ENCODE results near the gene ZIM2.

Gene ZIM2

DNA sequence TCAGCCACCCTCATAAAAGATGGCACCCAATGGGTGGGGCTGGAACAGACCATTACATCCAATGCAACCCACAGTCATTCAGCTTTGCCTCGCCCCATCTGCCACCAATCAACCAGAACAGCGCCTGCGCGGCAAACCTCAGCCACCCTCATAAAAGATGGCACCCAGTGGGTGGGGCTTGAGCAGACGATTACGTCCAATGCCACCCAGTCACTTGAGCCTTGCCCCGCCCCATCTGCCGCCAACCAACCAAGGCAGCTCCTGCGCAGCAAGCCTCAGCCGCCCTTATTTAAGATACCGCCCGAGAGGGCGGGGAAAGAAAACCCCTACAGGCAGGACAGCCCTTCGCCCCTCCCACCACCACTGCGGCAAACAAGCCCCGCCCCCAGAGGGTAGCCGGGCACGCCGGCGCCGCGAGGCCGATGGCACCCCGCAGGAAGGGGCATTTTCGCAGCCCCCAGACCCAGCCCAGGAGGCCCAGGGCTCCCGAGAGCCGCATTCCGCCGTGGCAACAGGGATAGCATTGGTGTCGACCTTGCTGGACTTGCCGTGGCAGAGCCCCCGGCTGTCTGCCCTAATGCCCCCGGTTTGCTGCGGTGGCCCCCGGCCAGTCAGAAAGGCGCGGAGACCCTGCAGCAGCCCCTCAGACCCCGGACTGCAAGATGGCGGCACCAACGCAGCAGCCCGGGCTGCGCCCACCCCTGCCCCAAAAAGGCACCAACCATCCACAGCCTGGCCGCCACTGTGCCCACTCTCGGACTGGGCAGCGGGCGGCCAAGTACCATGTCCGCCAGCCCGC is 675 bp downstream of the ZIM2 start:
- in situ Hi-C loops (cut with MboI; ENCODE audit: low sequenced_read_pairs): no loop called here

DNA sequence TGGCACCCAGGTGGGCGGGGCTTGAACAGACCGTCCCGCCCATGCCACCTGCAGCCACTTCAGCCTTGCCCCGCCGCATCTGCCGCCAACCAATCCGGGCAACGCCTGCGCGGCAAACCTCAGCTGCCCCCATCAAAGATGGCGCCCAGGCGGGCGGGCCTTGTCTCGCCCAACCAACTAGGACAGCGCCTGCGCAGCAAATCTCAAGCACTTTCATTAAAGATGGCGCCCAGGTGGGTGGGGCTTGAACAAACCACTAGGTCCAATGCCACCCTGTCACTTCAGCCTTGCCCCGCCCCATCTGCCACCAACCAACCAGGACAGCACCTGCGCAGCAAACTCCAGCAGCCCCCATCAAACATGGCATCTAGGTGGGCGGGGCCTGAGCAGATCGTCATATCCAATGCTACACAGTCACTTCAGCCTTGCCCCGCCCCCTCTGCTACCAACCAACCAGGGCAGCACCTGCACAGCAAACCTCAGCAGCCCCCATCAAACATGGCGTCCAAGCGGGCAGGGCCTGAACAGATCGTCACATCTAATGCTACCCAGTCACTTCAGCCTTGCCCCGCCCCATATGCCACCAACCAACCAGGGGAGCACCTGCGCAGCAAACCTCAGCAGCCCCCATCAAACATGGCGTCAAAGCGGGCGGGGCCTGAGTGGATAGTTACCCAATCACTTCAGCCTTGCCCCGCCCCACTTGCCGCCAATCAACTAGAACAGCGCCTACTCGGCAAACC is 1.4 kb downstream of the ZIM2 start:
- in situ Hi-C loops (cut with MboI; ENCODE audit: low sequenced_read_pairs): no loop called here

DNA sequence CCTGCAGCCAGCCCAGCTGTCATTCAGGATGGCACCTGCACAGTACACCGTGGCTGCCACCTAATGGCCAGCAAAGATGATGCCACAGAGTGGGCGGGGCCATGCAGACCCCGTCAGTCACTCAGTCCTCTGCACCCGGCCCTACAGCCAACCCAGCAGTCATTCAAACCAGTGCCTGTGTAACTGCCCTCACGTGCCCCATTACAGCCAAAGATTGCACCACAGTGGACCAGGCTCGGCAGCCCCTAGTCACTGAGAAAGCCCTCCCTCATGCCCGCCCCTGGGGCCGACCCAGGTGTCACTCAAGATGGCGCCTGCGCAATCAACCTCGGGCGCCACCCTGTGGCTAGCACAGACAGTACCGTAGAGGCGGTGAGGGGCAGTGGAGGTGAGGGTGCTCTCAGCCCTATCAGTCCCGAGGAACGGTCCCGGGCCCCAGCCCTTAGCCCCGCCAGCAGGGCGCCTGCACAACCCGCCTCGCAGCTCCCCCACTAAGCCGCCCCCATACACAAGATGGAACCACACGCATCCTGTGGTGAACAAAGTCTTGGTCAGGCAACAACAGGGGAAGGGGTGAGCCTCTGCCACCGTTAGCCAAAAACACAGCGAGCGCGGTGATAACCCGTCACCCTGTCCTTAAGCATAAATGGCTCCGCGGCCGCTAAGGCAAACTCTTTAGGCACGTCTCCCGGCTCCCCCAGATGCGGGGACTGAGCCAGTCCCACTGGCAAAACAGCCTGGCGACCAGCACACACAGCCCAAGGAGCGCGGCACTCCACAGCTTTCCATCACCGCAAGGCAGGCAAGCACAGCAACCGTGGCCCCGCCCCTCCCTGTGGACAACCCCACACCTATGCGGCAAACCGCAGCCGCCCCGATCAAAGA is 2.3 kb downstream of the ZIM2 start:
- in situ Hi-C loops (cut with MboI; ENCODE audit: low sequenced_read_pairs): no loop called here

DNA sequence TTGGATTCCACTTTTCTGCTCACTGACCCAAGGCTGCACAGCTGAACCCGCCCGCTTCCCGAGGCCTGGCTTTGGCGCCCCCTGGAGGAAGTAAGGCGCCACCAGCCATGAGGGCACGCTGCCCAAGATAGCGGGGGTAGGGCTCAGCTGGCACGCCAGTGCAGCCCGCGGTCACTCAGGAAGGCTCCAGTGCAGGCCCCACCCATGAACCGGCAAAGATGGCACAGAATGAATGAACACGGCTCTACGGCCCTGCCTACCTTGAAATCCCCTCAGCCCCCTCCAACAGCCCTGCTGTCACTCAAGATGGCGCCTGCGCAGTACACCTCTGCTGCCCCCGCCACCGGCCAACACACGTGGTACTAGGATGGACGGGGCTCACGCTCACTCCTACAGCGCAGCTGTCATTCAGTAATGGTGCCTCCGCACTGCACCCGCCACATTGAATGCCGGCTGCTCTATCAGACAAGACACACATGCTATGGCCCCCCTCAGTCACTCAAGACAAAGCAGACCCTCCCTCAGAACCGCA is 3.0 kb downstream of the ZIM2 start:
- in situ Hi-C loops (cut with MboI; ENCODE audit: low sequenced_read_pairs): no loop called here

DNA sequence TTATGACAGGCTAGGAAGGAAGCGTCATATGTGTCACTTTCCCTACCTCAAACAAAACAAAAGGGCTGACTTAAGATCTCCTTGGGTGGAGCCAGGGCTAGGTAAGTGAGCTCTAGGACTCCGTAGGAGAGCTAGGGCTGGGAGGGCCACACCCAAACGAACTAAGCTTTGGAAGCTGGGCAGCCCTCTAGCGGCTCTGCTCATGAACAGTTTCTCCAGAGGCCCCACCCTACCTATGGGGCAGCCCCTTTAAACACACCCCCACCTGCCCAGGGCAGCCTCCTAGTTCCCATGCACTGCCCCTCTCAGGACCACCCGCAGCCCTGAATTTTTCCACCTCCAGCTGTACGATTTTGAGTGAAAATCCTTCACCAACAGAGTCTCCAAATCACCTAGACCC is 3.5 kb downstream of the ZIM2 start:
- in situ Hi-C loops (cut with MboI; ENCODE audit: low sequenced_read_pairs): no loop called here

DNA sequence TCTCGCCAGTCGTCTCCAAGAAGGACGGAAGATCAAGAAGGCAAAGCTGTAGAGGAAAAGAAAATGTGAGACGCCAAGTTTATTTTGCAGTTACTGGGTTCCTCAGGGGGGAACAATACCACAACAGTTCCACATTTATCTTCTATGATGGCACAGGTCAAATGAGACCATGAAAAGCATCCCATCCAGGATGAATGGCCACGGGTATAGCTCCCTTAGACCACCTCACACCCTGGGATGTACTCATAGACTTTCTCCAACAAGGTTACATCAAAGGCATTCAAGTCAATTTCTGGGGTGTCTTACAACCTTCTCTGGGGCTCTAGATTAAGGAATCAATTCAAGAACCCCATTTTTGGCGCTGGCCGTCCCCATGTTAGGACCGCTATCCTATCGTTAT is 4.5 kb downstream of the ZIM2 start:
- in situ Hi-C loops (cut with MboI; ENCODE audit: low sequenced_read_pairs): no loop called here

DNA sequence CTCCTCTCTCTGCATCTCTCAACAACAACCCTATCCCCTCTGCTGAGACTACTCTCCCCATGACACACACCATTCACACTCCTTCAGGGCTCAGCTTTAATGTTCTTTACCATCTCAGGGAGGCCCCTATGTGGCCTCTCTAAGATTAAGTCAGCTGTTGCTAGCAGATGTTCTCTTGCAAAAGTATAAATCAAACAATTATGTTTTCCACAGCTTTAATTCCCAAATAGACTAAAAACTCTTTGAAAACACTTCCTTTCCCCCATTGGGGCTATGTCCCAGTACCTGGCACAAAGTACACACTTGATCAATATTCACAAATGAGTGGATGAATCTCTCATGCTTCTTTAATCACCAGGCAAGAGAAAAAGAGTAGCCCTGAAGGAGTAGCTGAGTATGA is 5.1 kb downstream of the ZIM2 start:
- in situ Hi-C loops (cut with MboI; ENCODE audit: low sequenced_read_pairs): no loop called here

DNA sequence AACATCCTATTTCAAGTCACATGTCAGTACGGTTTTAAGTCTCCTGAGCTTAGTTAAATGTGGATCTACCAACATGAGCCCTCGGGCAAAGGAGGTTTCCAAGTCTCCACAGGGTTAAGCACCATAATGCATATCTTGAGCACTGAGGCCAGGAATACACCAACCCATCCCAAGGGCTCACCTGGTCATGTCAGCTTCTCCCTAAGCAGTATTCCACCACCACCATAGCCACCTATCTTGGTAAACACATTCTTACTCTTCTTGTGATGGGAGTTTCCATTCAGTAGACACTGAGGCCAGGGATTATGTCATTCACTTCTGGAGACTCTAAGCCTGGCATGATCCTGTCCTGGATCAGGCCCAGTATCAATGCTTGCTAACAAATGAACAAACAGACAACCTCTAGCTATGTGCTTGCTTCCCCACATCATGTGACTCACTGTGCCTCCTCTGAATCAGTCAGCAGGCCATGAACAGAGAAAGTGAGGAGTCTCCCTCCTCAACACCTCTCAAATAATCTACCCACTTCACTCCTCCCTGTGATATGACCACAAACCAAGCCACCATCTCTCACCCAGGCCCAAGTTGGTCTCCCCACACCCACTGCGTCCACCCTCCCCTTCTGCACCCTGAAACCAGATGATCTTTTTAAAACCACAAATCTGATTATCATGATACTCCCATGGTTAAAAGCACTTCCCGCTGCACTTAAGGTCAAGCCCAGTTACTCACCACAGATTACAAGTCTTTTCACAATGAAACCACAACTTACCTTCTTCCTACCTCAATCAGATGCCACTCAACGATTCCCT is 5.8 kb downstream of the ZIM2 start:
- in situ Hi-C loops (cut with MboI; ENCODE audit: low sequenced_read_pairs): no loop called here

DNA sequence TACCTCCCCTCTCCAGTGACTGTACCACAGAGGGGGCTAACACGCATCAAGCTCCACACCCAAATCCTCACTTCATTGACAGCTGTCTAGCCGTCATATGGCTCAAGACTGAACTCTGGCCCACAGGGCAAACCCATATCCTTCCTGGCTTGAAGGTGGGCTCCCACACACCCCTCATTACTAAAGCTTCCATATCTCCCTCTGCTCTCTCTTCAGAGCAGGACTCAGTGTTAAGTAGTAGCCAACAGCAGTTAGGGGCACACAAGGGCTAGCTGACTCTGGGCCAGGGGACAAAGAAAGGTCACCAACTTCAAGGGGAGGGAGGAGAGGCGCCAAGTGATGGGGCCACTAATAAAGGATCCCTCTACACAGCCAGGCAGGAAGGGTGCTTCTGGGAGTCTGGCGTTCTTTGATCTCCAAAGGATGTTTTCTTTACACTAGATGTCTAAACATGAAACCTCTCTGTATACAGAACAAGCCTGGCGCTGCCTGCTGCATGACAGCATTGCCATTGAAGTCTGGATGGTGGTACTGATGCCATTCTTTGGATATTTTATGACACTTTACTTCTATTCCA is 8.1 kb downstream of the ZIM2 start:
- in situ Hi-C loops (cut with MboI; ENCODE audit: low sequenced_read_pairs): no loop called here

DNA sequence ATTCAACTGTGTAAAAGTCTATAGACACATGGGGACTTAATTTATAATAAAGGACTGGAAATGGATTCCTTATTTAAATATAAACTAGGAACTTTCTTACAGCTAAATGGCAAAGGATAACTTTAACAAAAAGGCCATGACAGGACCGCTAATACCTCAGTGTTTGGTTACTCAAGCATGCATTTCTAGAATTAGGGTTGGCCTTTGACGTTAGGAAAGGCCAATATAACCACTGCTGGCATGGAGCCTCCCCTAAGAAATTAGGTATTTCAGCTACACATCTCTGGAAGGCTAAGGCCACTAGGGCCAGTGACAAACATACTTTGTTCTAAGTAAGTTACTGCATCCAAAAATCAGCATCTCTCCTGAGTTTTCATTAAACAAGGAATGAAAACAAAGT is 9.3 kb downstream of the ZIM2 start:
- in situ Hi-C loops (cut with MboI; ENCODE audit: low sequenced_read_pairs): no loop called here

DNA sequence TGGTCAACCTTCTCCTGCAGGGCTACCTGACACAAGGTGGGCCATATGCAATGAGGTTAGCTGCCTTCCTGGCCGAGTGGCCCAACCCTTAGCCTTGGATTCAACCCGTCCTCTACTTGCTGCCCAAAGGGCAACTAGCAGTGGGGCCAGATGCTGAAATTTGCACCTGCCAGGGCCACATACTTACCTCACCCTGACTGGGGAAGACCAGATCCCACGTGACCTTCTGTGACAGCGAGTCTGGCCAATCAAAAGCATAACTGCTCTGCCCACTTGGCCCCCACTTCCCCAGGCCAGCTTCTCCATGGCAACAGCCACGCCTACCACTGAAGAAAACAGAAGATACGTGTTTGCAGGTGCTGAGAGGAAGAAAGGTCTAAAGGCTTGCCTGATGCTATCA is 10.9 kb downstream of the ZIM2 start:
- in situ Hi-C loops (cut with MboI; ENCODE audit: low sequenced_read_pairs): no loop called here

DNA sequence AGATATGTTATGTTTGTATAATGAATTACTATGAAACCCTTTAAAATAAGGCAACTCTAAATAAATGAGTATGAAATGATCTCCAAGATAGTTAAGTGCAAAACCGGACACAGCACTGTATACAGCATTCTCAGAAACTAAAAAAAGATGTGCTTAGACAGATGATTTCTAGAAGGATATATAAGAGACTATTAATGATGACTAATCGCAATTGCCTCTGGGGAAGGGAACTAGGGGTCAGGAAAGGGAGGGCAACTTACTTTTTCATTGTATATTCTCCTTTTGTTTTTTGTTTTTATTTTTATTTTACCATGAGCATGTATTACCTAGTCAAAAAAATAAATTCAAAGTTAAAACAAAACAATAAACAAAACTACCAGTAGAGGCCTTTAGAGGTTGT is 12.8 kb downstream of the ZIM2 start:
- in situ Hi-C loops (cut with MboI; ENCODE audit: low sequenced_read_pairs): no loop called here

DNA sequence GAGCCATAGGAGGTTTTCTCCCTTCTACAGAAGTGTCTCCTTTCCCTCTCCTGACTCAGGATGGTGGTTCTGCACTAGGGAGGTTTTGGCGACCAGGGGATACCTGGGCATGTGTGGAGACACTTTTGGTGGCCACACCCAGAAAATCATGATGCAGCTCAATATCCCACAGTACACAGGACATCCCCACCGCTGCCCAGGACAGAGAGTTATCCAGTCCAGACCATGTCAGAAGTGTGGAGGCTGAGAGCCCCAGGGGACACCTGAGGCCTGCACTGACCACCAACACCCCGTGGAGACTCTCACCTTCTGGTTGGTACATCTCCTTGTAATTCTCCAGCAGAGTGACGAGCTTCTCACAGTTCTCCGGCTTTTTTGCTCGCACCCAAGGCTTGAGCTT is 16.6 kb downstream of the ZIM2 start:
- in situ Hi-C loops (cut with MboI; ENCODE audit: low sequenced_read_pairs): no loop called here

DNA sequence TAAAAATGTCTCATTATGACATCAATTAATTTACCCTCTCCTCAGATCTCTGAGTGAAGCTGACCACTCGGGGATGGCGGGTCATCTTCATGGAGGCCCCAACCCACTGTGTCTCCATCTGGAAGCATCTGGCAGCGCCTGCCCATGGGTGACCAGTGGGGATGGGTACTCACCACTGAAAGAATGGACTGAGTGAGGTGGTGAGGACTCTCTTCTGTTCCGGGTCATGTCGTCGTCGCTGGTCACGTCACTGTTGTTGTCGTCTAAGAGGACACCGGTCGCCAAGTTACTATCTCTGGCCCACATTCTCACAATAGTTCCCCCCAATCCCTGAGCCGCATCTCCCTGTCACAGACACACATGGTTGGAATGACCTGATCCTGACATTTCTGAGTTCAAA is 17.1 kb downstream of the ZIM2 start:
- in situ Hi-C loops (cut with MboI; ENCODE audit: low sequenced_read_pairs): no loop called here

DNA sequence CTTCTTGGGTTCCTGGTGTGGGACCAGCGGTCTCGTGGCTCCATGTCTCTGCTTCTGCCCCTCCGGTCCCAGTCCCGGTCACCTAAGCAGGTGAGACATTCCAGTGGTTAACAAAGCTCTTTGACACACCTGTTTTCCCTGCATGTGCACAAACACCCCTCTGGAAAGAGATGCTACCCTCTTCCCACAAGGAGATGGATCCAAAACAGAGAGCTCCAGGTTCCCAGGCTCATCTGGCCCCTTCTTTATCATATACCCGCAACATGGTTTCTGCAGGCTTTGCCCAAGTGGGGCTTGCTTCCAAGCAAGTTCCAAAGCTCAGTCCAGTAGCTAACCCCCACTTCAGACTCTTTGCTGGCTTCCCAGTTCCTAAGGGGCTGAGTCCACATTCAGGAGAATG is 17.8 kb downstream of the ZIM2 start:
- in situ Hi-C loops (cut with MboI; ENCODE audit: low sequenced_read_pairs): no loop called here

DNA sequence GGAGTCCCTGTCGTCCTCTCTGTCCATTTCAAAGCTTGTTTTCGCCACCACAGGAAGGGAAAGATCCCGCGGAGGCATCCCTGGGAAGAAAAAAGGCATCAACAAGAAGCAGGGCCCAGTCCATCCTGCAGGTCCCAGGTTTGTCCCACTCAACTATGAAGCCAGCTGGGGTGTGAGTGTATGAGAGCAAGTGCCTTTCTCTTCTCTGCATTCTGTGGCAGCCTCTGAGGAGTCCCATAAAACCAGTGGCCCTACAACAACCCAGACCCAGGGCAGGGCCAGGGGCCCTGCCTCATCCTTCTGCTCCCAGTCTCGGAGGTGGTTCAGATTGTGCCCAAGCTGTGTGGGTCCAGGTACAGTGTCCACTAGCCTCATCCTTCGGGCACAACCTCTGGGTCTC is 18.9 kb downstream of the ZIM2 start:
- in situ Hi-C loops (cut with MboI; ENCODE audit: low sequenced_read_pairs): no loop called here

DNA sequence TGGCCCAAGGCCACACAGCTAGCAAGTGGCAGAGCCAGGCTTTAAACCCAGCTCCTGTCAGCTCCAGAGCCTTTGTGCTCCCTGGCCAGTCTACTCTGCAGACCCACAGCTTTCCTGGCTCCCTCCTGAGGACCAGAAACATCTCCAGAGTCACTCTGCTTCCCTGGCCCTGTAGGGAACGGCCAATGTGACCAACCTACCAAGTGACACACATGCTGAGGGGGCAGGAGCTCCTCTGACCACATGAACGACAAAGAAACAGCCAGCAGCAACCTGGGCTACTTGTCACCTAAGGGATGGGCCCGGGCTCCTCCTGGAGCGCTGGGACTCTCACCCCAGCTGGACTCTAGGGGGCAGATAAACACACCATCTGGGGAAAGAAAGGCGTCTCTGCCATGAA is 19.3 kb downstream of the ZIM2 start:
- in situ Hi-C loops (cut with MboI; ENCODE audit: low sequenced_read_pairs): no loop called here

DNA sequence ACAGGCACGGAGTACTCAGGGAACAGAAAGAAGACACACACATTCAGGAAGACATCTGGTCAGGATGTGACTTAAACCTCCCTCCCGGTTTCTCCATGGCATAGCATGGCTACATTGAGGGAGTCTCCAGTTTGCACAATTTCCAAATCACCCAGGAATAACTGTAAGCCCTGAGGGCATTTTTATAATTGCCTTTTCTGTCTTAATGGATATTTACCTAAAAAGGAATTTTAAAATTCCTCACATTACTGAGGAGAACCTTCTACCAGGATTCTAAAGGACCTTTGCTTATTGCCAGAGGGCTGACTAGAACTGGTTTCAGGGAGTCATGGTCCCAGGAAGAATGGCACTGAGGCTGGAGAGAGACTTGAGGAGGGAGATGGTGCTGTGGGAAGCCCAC is 21.4 kb downstream of the ZIM2 start:
- in situ Hi-C loops (cut with MboI; ENCODE audit: low sequenced_read_pairs): no loop called here

DNA sequence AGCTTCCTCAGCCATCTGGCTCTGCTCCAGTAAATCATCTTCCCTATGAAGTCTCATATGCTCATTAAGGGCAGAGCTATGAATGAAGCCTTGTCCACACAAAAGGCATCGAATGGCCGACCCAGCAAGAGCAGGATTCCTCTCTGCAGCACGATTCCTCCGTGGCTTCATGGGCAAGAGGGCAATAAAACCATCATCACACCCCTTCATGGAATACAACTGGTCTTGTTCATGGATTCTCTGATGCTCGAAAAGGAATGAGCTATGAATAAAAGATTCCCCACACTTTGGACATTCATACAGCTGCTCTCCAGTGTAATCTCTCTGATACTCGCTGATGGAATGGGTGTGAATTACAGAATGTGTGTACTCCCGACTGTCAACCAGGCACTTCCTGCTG is 25.9 kb downstream of the ZIM2 start:
- in situ Hi-C loops (cut with MboI; ENCODE audit: low sequenced_read_pairs): no loop called here

DNA sequence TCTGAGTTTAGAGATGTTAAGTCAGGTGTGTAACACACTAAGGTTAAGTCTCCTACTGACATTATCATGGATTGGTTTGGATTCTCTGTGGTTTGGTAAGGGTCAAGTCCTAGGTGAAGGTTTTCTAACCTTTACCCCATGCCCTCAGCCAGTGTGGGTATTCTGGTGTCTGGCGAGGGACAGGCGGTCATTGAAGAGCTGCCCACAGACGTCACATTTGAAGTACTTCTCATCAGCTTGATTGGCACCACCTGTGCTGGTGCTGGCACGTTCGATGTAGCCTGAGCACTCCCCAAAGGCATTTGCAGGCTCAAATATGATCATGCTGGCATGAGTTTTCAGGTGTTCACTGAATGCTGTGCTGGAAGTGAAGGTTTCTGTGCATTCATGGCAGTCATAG is 27.0 kb downstream of the ZIM2 start:
- in situ Hi-C loops (cut with MboI; ENCODE audit: low sequenced_read_pairs): no loop called here
